IMR-90 (cell line): ENCODE results near the gene B4GALT7. TPM values are rescaled to one million over a fixed set of nuclear protein-coding genes. Genes with fewer than 3 reads are reported as not detected.

ENCODE experiments used
- ATAC-seq: fragments of 200-7000 bp; cut with Tn5 transposase; 2 replicates; pipeline ENCODE4 v1.9.1; 2020; ENCODE audit warnings: low read depth, mild to moderate bottlenecking, moderate library complexity
- BruUV-seq: library from RNA; stranded (reverse); fragments of 400-500 nt; replicated peaks from 2 replicates; lab custom pipeline; 2021; lab: Mats Ljungman, UMichigan
- CTCF ChIA-PET: fragments of 300-600 bp; formaldehyde crosslinking; extraction: SDS; loops from one replicate; lab custom pipeline; 2021; ENCODE audit warnings: antibody characterized with exemption; lab: Yijun Ruan, JAX
- POLR2A ChIA-PET: fragments of 300-600 bp; sonication (Branson Sonifier 250); formaldehyde crosslinking; loops from one replicate; lab custom pipeline; 2022; ENCODE audit warnings: antibody characterized with exemption; ENCODE audit not compliant: unreplicated experiment; lab: Charles Lee
- DNase-seq: peaks from one replicate; pipeline ENCODE4 v3.0.0; 2013
- H2AFZ ChIP-seq: replicated peaks from 2 replicates; pipeline ENCODE3; 2013; ENCODE audit warnings: low read length, mild to moderate bottlenecking; ENCODE audit not compliant: poor library complexity
- H2AK5ac ChIP-seq: 2 replicates; pipeline ENCODE4 v1.6.1; 2013; ENCODE audit warnings: low read depth, low read length, inconsistent platforms
- H2AK9ac ChIP-seq: replicated peaks from 2 replicates; pipeline ENCODE3; 2013; ENCODE audit warnings: mild to moderate bottlenecking, low read depth, low read length, moderate library complexity; ENCODE audit not compliant: poor library complexity
- H2BK120ac ChIP-seq: 2 replicates; pipeline ENCODE4 v1.6.1; 2013; ENCODE audit warnings: low read depth, low read length, inconsistent platforms
- H2BK15ac ChIP-seq: 3 replicates; pipeline ENCODE4 v1.6.1; 2013; ENCODE audit warnings: low read depth, low read length, inconsistent platforms
- H2BK20ac ChIP-seq: 2 replicates; pipeline ENCODE4 v1.6.1; 2013; ENCODE audit warnings: low read depth, mild to moderate bottlenecking, inconsistent platforms, low read length, moderate library complexity
- H2BK5ac ChIP-seq: 2 replicates; pipeline ENCODE4 v1.6.1; 2013; ENCODE audit warnings: mild to moderate bottlenecking, low read depth, low read length, inconsistent platforms; ENCODE audit not compliant: poor library complexity, severe bottlenecking
- H3K14ac ChIP-seq: replicated peaks from 2 replicates; pipeline ENCODE4 v1.6.1; 2013; ENCODE audit warnings: low read depth, low read length, inconsistent platforms
- H3K18ac ChIP-seq: 2 replicates; pipeline ENCODE4 v1.6.1; 2013; ENCODE audit warnings: low read depth, low read length, control low read depth
- H3K23ac ChIP-seq: 2 replicates; pipeline ENCODE4 v1.6.1; 2013; ENCODE audit warnings: low read depth, low read length, inconsistent platforms
- H3K27ac ChIP-seq: 2 replicates; pipeline ENCODE4 v1.5.1; 2013; ENCODE audit warnings: mild to moderate bottlenecking, control low read depth, low read length; ENCODE audit not compliant: insufficient read depth
- H3K27me3 ChIP-seq: 2 replicates; pipeline ENCODE4 v1.6.1; 2013; ENCODE audit warnings: low read length; ENCODE audit not compliant: control insufficient read depth, insufficient read depth
- H3K36me3 ChIP-seq: 2 replicates; pipeline ENCODE4 v1.6.1; 2013; ENCODE audit warnings: low read length, mixed read lengths; ENCODE audit not compliant: control insufficient read depth, insufficient read depth
- H3K4ac ChIP-seq: 2 replicates; pipeline ENCODE4 v1.6.1; 2013; ENCODE audit warnings: low read depth, low read length, inconsistent platforms
- H3K4me1 ChIP-seq: 2 replicates; pipeline ENCODE4 v1.6.1; 2013; ENCODE audit warnings: low read length, mixed read lengths; ENCODE audit not compliant: control insufficient read depth, insufficient read depth
- H3K4me2 ChIP-seq: 2 replicates; pipeline ENCODE4 v1.6.1; 2013; ENCODE audit warnings: low read depth, mild to moderate bottlenecking, control low read depth, low read length, moderate library complexity
- H3K4me3 ChIP-seq: 2 replicates; pipeline ENCODE4 v1.5.1; 2013; ENCODE audit warnings: low read depth, mild to moderate bottlenecking, control low read depth, low read length, moderate library complexity; ENCODE audit not compliant: insufficient read depth
- H3K56ac ChIP-seq: 2 replicates; pipeline ENCODE4 v1.6.1; 2013; ENCODE audit warnings: low read length, inconsistent platforms; ENCODE audit not compliant: insufficient read depth; ENCODE audit errors: extremely low read depth
- H3K79me1 ChIP-seq, 2 experiments: 2 replicates each; pipeline ENCODE4 v1.6.1; 2013; ENCODE audit warnings: low read length in 2 of 2, inconsistent platforms in 1 of 2, low read depth in 1 of 2
- H3K9ac ChIP-seq: 2 replicates; pipeline ENCODE4 v1.6.1; 2013; ENCODE audit warnings: low read depth, low read length, control low read depth
- H3K9me1 ChIP-seq: 2 replicates; pipeline ENCODE4 v1.6.1; 2013; ENCODE audit warnings: low read length, inconsistent platforms; ENCODE audit not compliant: insufficient read depth
- H3K9me3 ChIP-seq: 2 replicates; pipeline ENCODE4 v1.6.1; 2013; ENCODE audit warnings: low read length; ENCODE audit not compliant: control insufficient read depth, insufficient read depth
- H4K20me1 ChIP-seq: 2 replicates; pipeline ENCODE4 v1.6.1; 2013; ENCODE audit warnings: low read length, inconsistent platforms; ENCODE audit not compliant: insufficient read depth
- H4K5ac ChIP-seq: 2 replicates; pipeline ENCODE4 v1.6.1; 2013; ENCODE audit warnings: mild to moderate bottlenecking, low read depth, low read length, control low read depth
- H4K8ac ChIP-seq, 2 experiments: 2 replicates each; pipeline ENCODE4 v1.6.1; 2013; ENCODE audit warnings: low read depth in 2 of 2, low read length in 2 of 2, control low read depth in 1 of 2, inconsistent platforms in 1 of 2
- H4K91ac ChIP-seq: 2 replicates; pipeline ENCODE4 v1.6.1; 2013; ENCODE audit warnings: low read depth, low read length, inconsistent platforms; ENCODE audit not compliant: insufficient read depth
- BHLHE40 ChIP-seq: fragments of 150-350 bp; IDR thresholded peaks from 2 replicates; pipeline ENCODE4 v1.6.1; 2016; ENCODE audit warnings: mild to moderate bottlenecking, low read depth, low read length
- CHD1 ChIP-seq: IDR thresholded peaks from 2 replicates; pipeline ENCODE4 v1.6.1; 2012; ENCODE audit warnings: low read depth, low read length, improper control_type of control experiment
- WGBS, 2 experiments: methylation state at CpG; one replicate each; pipeline versions ENCODE4 v1.1.5 to v1.1.7; 2013; ENCODE audit warnings: missing lambda C conversion rate in 2 of 2; ENCODE audit not compliant: insufficient read length in 1 of 2; ENCODE audit errors: extremely low coverage in 2 of 2; 5-methylcytosine and 5-hydroxymethylcytosine counted together
- dilution Hi-C: fragments of 300-500 bp; cut with HindIII; formaldehyde crosslinking; loops from one replicate; pipeline ENCODE4 v1.14.3; 2018; ENCODE audit warnings: low sequenced_read_pairs; ENCODE audit not compliant: unreplicated experiment
- in situ Hi-C: fragments of 300-500 bp; cut with MboI; formaldehyde crosslinking; loops from 3 replicates; pipeline ENCODE4 v1.14.3; 2019; ENCODE audit warnings: low sequenced_read_pairs, inconsistent platforms, mixed read lengths
- intact Hi-C: fragments of 100-400 bp; cut with micrococcal nuclease; formaldehyde crosslinking; loops from 2 replicates; pipeline ENCODE4 v1.10.0; 2022
- polyA plus RNA-seq, 3 experiments: library from polyadenylated mRNA; depleted of rRNA; stranded (reverse); fragments of >200 nt; gene quantifications; 2 replicates each; pipeline ENCODE4 v1.2.3, GENCODE V29; 2012; ENCODE audit warnings: low replicate concordance in 1 of 3
- total RNA-seq: library from RNA; depleted of rRNA; stranded (reverse); fragments of >200 nt; gene quantifications from 2 replicates; pipeline ENCODE4 v1.2.3, GENCODE V29; 2012

The B4GALT7 gene
- total and polyA plus RNA-seq, 2 of the 4 experiments (the other 2 are of a cell fraction) = 29.2 to 79.6 TPM

GRCh38 chr5:177606071-177607051 is 6.4 kb downstream of the B4GALT7 start:
- intact Hi-C loops = loop anchor here (1.0 to 10.0 kb wide), 3 partner anchors 456 to 558 kb away; no protein-coding TSS in a partner anchor
- Histone ChIP-seq H3K18ac (no peak overlapping the region), H3K27me3 (no peaks in the 10 kb centered on the region), H3K9me3 (no peaks in the 10 kb centered on the region), H2AK9ac (no peak overlapping the region), H2AK5ac (no peak overlapping the region), H4K20me1 (peaks cover 5% of the 10 kb centered on the region; the same call in 1 of the 2 replicates), H3K4me1 (no peaks in the 10 kb centered on the region; the same call in 1 of the 2 replicates), H3K79me1 (peaks cover 1 to 18% of the 10 kb centered on the region in 2 experiments), H2BK5ac (no peak overlapping the region), H3K14ac (no peak overlapping the region), H3K9ac (no peak overlapping the region), H3K36me3 (peaks cover 27% of the 10 kb centered on the region; the same call in 1 of the 2 replicates), H3K4me3 (no peak overlapping the region), H2BK120ac (no peak overlapping the region), H4K8ac (no peak overlapping the region), H2BK15ac (no peak overlapping the region), H2BK20ac (no peak overlapping the region), H3K4me2 (no peak overlapping the region), H3K23ac (no peak overlapping the region), H2AFZ (no peak overlapping the region), H3K56ac (no peak overlapping the region), H3K4ac (no peak overlapping the region), H4K91ac (no peak overlapping the region), H4K5ac (no peak overlapping the region), H3K27ac (no peak overlapping the region), H3K9me1 (no peaks in the 10 kb centered on the region)
- no TSS peak for BruUV-seq
- dilution Hi-C loops = no loop called here
- POLR2A ChIA-PET = no interaction called here
- CTCF ChIA-PET = interaction anchor here (0.8 to 1.2 kb wide), 2 partner anchors 11 to 547 kb away, joined by 3 read pairs; partner anchors contain the start of gene NHP2
- ATAC-seq (no peak), DNase-seq (no peak)
- 94% methylated on average over 14 of the region's 22 CpGs; no CpG with 5 or more reads in 1 of the 2 experiments for WGBS, 2 experiments
- in situ Hi-C loops = loop anchor here (10.0 to 25.0 kb wide), 2 partner anchors 456 to 548 kb away; partner anchors contain the start of gene NHP2
- no peak for TF ChIP-seq BHLHE40
- no peak for TF ChIP-seq CHD1
